Kidney (tissue), 14 donors: ENCODE results near the gene PDLIM3. TPM values are rescaled to one million over a fixed set of nuclear protein-coding genes. Genes with fewer than 3 reads are reported as not detected.

Experiments
- DNase-seq, 5 donors: peaks; one replicate each; pipeline ENCODE4 v3.0.0-alpha.2; 2013 to 2020
- FAIRE-seq: peaks from 2 replicates; lab custom pipeline; 2012; peaks lifted over from hg19 to GRCh38; lab: Jason Lieb, UNC
- H3K27ac ChIP-seq, 2 donors: one replicate each; pipeline ENCODE4 v1.7.0; 2013; ENCODE audit warnings: low read depth in 2 of 2, low read length in 2 of 2, inconsistent platforms in 1 of 2
- H3K27me3 ChIP-seq: one replicate; pipeline ENCODE4 v1.7.1; 2013; ENCODE audit warnings: low read length, inconsistent platforms; ENCODE audit not compliant: control insufficient read depth, insufficient read depth
- H3K36me3 ChIP-seq, 3 donors: one replicate each; pipeline versions ENCODE4 v1.7.0 to v1.7.1; 2013; ENCODE audit warnings: low read length in 3 of 3, control low read depth in 1 of 3, inconsistent platforms in 1 of 3; ENCODE audit not compliant: insufficient read depth in 3 of 3, control insufficient read depth in 2 of 3
- H3K4me1 ChIP-seq, 3 donors: one replicate each; pipeline versions ENCODE4 v1.7.0 to v1.7.1; 2013; ENCODE audit warnings: low read length in 3 of 3, inconsistent platforms in 1 of 3, low read depth in 1 of 3; ENCODE audit not compliant: control insufficient read depth in 2 of 3, insufficient read depth in 2 of 3
- H3K4me3 ChIP-seq, 3 donors: one replicate each; pipeline versions ENCODE4 v1.7.0 to v1.8.1; 2013; ENCODE audit warnings: low read length in 3 of 3, control low read depth in 1 of 3, inconsistent platforms in 1 of 3
- H3K9ac ChIP-seq, 3 donors: one replicate each; pipeline versions ENCODE4 v1.7.0 to v1.7.1; 2013; ENCODE audit warnings: low read length in 3 of 3, control low read depth in 1 of 3, inconsistent platforms in 1 of 3
- H3K9me3 ChIP-seq, 3 donors: one replicate each; pipeline versions ENCODE4 v1.7.0 to v1.7.1; 2013; ENCODE audit warnings: low read length in 3 of 3, control low read depth in 1 of 3, inconsistent platforms in 1 of 3; ENCODE audit not compliant: control insufficient read depth in 2 of 3, insufficient read depth in 1 of 3
- intact Hi-C: fragments of 100-400 bp; cut with DNase I; formaldehyde crosslinking; loops from one replicate; pipeline ENCODE4 v1.11.1; 2022
- polyA plus RNA-seq: library from polyadenylated mRNA; stranded (reverse); fragments of 350-450 nt; fragmentation: Illumina TruSeq; extraction: RNeasy Lipid Tissue Mini Kit (QIAGEN cat#74804); gene quantifications from one replicate; pipeline ENCODE4 v1.2.3, GENCODE V29; 2014; ENCODE audit warnings: low read depth, low replicate concordance; ENCODE audit not compliant: insufficient read depth
- total RNA-seq: library from RNA; stranded (reverse); fragmentation: NEBNext Ultra II Directional; extraction: Animal tissue kit (Norgen Biotek cat#: 25700); gene quantifications from one replicate; pipeline ENCODE4 v1.2.1, GENCODE V29; 2021
- TF ChIP-seq, protein P1 (sequence below): IDR thresholded peaks from 3 replicates; pipeline ENCODE4 v1.5.1; 2012; ENCODE audit warnings: mild to moderate bottlenecking, moderate library complexity, borderline replicate concordance; ENCODE audit not compliant: insufficient read depth; ENCODE audit errors: extremely low read depth
- donor health status: control.
- donor health status: control.
- donor health status: control.
- donor health status: control.
- donor health status: control.
- donor health status: DM: yes; HTN: yes; CAD: no.
- donor health status: Normal renal cell carcinoma (clear cell type).

The PDLIM3 gene
- total and polyA plus RNA-seq, 2 donors from 2014 or later = 10.8 to 19.6 TPM

DNA sequence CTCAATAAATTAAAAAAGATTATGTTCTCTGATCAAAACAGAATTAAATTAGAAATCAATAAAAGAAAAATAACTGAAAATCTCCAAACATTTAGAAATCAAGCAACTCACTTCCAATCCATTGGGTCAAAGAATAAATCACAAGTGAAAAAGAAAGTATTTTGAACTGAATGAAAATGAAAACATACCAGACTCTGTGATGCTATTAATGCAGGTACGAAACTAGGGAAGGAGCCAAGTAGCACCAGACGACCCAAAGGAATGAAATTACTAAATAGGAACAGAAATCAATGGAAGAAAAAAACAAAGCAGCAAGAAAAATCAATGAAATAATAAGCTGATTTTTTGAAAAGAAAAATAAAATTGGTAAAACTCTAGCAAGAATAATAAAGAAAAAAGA, 79.2 kb downstream of the PDLIM3 start:
- no peaks in the 10 kb centered on the region for H3K27me3 ChIP-seq
- H3K36me3 ChIP-seq = no peaks in the 10 kb centered on the region
- H3K9ac ChIP-seq = no peak overlapping the region
- H3K4me1 ChIP-seq = no peaks in the 10 kb centered on the region
- no peak overlapping the region for H3K27ac ChIP-seq
- intact Hi-C loops = no loop called here
- no peak overlapping the region for H3K4me3 ChIP-seq
- DNase-seq (no peak), FAIRE-seq (no peak)
- TF ChIP-seq, protein P1, sequence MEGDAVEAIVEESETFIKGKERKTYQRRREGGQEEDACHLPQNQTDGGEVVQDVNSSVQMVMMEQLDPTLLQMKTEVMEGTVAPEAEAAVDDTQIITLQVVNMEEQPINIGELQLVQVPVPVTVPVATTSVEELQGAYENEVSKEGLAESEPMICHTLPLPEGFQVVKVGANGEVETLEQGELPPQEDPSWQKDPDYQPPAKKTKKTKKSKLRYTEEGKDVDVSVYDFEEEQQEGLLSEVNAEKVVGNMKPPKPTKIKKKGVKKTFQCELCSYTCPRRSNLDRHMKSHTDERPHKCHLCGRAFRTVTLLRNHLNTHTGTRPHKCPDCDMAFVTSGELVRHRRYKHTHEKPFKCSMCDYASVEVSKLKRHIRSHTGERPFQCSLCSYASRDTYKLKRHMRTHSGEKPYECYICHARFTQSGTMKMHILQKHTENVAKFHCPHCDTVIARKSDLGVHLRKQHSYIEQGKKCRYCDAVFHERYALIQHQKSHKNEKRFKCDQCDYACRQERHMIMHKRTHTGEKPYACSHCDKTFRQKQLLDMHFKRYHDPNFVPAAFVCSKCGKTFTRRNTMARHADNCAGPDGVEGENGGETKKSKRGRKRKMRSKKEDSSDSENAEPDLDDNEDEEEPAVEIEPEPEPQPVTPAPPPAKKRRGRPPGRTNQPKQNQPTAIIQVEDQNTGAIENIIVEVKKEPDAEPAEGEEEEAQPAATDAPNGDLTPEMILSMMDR = no peak
- no peaks in the 10 kb centered on the region for H3K9me3 ChIP-seq

Other genes with a start within 250 kb of the PDLIM3 start
- gene LRP2BP, start 139.6 kb downstream of the PDLIM3 start, total RNA-seq = 1.9 TPM
- 0.99 TPM for gene LRP2BP, start 139.6 kb downstream of the PDLIM3 start, polyA plus RNA-seq
- gene ANKRD37, start 138.7 kb downstream of the PDLIM3 start, total RNA-seq = 13.0 TPM
- gene ANKRD37, start 138.7 kb downstream of the PDLIM3 start, polyA plus RNA-seq = 14.2 TPM
- gene UFSP2, start 109.5 kb downstream of the PDLIM3 start, total RNA-seq = 47.1 TPM
- gene UFSP2, start 109.5 kb downstream of the PDLIM3 start, polyA plus RNA-seq = 47.3 TPM
- 4.5 TPM for gene CCDC110, start 63.8 kb downstream of the PDLIM3 start, total RNA-seq
- 2.2 TPM for gene CCDC110, start 63.8 kb downstream of the PDLIM3 start, polyA plus RNA-seq